SHP77 (cell line): Measurements from ENCODE around the gene TMEM229B.
A peak's percentile ranks its signal among the peaks of the same experiment; 100 is the strongest.
"Not testable (repeated sequence)": the region's sequence is repeated elsewhere in the genome, so short reads cannot be mapped to it uniquely, and the experiment has no call there.

ENCODE experiments used
- DNase-seq, 2 experiments: peaks; one replicate each; lab custom pipeline; 2025; lab: John Stamatoyannopoulos, UW

The TMEM229B gene

DNA sequence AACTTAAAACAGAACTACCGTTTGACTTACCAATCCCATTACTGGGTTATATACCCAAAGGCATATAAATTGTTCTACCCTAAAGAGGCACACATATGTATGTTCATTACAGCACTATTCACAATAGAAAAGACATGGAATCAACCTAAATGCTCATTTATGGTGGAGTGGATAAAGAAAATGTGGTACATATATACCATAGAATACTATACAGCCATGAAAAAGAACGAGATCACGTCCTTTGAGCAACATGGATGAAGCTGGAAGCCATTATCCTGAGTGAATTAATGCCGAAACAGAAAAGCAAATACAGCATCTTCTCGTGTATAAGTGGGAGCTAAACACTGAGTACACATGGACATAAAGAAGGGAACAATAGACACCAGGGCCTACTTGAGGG is 31.8 kb downstream of the TMEM229B start:
- no peak for DNase-seq

DNA sequence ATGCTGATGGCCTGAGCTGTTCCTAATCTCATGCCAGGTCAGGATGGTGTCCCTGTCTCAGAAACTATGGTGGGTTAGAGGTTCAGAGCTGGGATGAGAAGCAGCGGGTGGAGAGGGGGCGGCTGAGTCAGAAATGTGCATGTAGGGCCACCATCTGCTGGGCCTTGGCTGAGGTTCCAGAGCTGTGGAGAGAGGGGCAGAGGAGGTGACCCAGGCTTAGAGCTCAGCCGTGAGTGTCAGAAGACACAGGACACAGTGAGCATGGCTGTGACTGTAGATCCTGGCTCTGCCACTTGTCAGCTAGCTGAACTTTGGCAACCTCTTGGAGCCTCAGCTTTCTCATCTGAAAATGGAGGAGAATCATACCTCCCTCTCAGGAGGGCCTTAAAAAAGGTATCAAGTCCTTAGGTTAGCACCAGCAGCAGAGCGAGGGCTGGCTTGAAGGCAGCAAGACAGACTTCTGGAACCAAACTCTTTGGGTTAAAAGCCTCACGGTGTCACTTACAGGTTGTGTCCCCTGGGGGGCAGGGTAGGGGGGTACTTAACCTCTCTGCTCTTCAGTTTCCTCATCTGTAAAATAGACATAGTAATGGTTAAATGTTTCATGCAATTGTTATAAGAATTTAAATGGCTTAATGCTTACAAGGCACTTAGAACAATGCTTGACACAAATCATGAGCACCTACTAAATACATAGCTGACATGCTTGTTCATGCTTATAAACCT is 34.8 kb downstream of the TMEM229B start:
- no peak for DNase-seq

GRCh38 chr14:67451667-67452066 is 36.9 kb downstream of the TMEM229B start:
- DNase-seq: not testable (repeated sequence)

DNA sequence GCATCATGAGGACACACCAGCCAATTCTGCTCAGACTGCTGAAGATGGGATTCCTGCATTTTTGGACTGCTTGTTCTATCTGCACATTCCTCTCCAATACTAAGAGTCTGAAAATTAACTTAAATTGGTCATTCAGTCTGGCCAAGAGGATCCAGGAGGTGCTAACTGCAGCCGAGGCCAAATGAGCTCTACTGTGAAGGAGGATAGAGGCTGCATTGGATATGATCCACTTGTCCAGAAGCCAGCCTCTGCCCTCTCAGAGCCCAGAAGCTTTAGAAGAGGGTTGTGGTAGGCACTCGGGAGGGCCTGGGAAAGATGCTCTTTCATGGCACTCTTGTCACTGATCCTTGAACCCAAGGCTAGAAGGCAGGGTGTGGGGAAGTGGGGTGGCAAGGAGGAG is 39.4 kb downstream of the TMEM229B start:
- no peak for DNase-seq

GRCh38 chr14:67447033-67447381 is 41.5 kb downstream of the TMEM229B start:
- no peak for DNase-seq

DNA sequence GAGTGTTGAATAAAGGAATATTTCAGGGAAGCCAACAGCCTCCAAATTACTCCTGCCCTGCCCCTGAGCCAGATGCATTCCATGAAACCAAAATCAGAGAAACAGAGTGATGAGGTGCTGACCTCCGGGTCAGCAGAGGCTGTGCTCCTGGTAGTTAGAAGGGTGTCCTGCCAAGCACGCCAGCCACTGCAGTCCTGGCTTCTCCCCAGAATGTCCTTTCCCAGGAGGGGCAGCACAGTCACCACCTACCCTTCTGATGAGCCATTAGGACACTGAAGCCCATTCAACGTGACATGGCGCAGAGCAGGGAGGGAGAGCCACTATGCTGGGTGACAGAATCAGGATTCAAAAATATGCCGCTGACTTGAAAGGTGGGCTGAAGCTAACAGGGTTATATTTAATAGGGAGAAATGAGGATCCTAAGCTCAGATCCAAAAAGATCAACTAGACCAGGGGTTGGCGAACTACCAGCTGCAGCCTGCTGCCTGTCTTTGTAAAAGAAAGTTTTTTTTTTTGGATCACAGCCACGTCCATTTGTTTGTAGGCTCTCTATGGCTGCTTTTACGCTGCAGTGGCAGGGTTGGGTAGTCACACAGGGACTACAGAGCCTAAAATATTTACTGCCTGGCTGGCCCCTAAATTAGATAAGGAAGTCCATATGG is 42.0 kb downstream of the TMEM229B start:
- no peak for DNase-seq

- DNase-seq: no peak
Measured at GRCh38 chr14:67444395-67444794, 44.1 kb downstream of the TMEM229B start.

DNA sequence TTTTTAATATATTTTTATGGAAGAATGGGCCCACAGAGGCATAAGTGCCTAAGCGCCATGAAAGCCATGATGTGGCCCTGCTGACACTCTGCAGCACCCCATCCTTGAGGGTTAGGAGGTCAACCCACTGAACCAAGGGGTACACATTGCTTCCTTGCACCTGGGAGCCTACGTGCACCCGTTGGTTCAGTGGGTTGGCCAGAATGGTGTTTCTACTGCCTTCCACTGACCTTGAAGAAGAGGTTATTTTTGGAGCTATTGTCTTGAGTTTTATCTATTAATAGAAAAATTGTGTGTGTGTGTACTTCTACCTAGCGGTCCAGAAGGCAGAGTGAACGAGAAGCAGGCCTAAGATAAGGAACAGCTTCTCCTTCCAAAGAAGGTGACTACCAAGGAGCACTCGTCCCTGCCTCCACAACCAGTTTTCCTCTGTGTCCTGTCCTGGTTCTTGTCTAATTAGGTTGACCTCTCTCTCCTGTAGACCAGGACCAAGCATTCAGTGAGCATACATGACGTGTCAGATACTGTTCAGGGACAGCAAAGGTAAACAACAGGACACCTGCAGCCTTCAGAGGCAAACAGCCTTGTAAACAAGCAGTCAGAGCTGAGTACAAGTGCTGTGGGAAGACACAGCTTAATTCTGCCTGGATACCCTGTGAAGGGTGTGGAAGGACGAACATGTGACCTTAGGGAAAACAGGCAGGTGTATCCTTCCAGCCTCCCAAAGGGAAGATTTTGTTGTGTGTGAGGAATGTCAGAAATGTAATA is 46.2 kb downstream of the TMEM229B start:
- DNase-seq: peak; percentile 43 to 74

DNA sequence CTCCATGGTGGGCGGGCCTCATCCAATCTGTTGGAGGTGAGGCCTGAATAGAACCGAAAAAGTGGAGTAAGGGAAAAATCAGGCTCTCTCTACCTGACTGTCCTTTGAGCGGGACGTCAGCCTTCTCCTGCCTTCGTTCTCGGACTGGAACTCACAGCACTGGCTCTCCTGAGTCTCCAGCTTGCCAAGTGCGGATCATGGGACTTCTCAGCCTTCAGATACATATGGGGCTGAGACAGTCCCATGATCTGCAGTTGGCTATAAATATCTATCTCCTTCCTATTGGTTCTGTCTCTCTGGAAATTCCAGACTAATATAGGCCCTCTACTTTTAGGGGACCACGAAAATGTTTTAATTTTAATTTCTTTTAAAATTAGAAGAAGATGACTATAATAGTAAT is 46.8 kb downstream of the TMEM229B start:
- no peak for DNase-seq

DNA sequence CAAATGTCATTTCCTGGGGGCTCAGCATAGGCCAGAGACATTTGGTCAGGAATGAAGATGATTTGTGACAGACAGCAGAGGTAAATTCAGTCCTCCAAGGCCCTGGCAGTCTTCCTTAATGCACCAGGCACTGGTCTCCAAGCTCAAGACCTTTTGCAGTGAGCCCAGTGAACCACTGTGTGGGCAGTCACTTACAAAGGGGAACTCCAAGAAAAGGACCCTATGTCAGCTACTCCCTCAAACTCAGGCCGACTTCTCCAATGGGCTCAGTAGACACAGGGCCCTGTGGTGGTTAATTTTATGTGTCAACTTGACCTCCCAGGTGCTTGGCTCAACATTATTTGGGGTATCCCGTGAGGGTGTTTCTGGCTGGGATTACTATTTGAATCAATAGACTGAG is 47.3 kb downstream of the TMEM229B start:
- DNase-seq: no peak

DNA sequence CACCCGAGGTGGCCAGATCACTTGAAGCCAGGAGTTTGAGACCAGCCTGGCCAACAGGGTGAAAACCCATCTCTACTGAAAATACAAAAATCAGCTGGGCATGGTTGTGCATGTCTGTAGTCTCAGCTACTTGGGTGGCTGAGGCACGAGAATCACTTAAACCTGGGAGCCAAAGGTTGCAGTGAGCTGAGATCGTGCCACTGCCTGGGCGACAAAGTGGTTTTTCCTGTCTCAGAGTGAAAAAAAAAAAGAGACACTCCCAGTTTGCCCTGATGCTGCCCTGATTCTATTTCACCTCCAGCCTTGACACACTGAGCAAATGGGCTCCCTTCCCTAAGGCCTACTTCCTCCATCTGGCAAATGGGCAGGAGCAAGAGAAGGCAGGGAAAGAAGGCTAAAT is 48.0 kb downstream of the TMEM229B start:
- no peak for DNase-seq

GRCh38 chr14:67438969-67439368 is 49.6 kb downstream of the TMEM229B start:
- DNase-seq: no peak

- DNase-seq: no peak
Measured at GRCh38 chr14:67436006-67436866, 52.3 kb downstream of the TMEM229B start.

DNA sequence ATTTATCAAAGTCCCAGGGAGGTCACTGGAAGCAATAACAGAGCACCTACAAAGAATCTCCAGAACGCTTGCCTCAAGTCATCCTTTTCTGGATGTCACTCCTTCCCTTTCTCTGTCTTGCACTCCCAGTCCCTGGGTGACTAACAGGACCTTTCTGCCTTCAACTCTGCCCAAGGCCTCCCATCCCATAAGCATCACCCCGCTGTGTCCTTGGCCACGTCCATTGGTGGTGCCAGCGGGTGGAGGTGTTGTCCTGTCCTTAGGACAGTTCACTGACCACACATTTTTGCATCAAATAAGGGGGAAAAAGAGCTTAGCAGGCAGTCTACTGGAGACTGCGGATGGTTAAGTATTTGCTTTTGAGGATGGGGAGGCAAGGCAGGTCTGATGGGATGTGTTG is 52.9 kb downstream of the TMEM229B start:
- DNase-seq: no peak

GRCh38 chr14:67432050-67432564 is 56.4 kb downstream of the TMEM229B start:
- no peak for DNase-seq

DNA sequence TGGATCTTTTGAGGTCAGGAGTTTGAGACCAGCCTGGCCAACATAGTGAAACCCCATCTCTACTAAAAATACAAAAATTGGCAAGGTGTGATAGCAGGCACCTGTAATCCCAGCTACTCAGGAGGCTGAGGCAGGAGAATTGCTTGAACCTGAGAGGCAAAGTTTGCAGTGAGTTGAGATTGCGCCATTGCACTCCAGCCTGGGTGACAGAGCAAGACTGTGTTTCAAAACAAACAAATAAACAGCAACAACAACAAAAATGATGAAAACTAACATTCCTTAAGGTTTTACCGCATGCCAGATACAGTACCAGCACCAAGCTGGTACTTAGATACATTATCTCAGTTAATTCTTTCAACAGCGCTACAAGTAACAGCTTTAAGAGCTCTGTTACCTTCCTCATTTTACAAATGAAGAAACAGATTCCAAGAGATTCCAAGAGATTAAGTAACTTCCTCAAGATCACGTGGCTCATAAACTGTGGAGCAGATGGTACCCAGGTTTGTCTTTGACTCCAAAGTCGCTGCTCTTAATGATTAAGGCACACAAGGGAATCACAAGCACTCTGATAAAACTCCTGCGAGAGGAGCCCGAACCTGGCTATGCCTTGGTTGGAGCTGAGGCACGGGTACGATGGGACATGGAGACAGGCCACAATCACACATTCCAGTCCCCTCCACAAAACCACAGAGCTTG is 58.9 kb downstream of the TMEM229B start:
- DNase-seq: no peak

DNA sequence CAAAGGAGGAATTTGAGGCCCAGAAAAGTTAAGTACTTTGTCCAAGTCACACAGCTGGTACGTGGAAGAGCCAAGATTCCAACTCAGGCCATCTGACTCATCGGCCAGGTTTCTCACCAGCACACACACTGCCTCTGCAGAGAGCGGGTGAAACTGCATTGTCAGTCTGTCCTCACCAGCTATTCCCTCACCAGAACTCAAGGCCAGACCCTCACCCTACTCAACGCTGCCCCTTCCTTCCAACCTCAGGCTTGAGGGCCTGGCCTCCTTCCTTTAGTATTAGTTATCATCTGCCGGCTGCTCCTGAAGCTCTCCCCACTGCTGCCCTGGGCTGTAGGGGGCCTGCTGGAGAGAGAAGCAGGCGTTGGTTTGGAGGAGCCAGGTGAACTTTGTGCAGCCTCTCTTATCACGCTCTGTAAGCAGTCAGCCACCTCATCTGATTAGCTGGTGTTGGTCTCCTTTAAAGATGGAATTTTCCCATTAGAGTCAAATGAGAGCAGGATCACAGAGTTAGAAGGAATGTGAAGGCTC is 60.0 kb downstream of the TMEM229B start:
- DNase-seq: no peak

- DNase-seq: peak; percentile 76 to 79
Measured at GRCh38 chr14:67426983-67427606, 61.4 kb downstream of the TMEM229B start.

GRCh38 chr14:67426161-67426560 is 62.4 kb downstream of the TMEM229B start:
- DNase-seq: no peak

- no peak for DNase-seq
Measured at GRCh38 chr14:67425608-67426007, 62.9 kb downstream of the TMEM229B start.

DNA sequence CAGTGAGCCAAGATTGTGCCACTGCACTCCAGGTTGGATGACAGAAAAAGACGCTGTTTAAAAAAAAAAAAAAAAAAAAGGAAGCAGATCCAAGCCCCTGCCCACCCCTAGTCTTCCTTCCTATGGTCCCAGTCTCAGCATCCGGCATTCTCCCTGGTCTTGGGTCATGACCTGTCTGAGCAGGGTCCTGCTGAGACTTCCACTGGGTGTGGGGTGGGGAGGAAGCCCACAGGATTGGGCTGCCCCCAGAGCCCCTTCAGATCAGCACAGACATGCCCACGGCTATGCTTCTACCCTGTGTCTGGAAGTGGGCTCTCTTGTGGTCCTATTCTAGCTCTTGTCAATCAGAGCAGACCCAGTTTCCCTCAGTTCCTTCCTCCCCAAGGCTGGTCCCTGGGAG is 64.0 kb downstream of the TMEM229B start:
- no peak for DNase-seq
